Epithelial cell of alveolus of lung (primary cell): ENCODE results near the gene SLC12A9. TPM values are rescaled to one million over a fixed set of nuclear protein-coding genes. Genes with fewer than 3 reads are reported as not detected.

Experiments
- total RNA-seq: library from RNA; depleted of rRNA; stranded (reverse); fragments of >200 nt; gene quantifications from 2 replicates; pipeline ENCODE4 v1.2.1, GENCODE V29; 2015

Gene SLC12A9
- 16.4 and 23.3 TPM in 2 replicates for total RNA-seq

GRCh38 chr7:100852048-100852872, at the start of gene SLC12A9:
Gene SLC12A9, plus strand, starts transcription at chr7:100852713. Its CDS starts 1,485 bp downstream, at chr7:100854198.

GRCh38 chr7:100827330-100828226, 24.9 kb upstream of the SLC12A9 start, which contains the start of gene EPHB4:
Gene EPHB4, minus strand, starts transcription at chr7:100827523. Its CDS starts 493 bp downstream, at chr7:100827030.

GRCh38 chr7:100867040-100867775, 14.7 kb downstream of the SLC12A9 start, which contains the start of gene TRIP6:
Gene TRIP6, plus strand, starts transcription at chr7:100867387. Its CDS starts 111 bp downstream, at chr7:100867498.

GRCh38 chr7:100874577-100875355, 22.3 kb downstream of the SLC12A9 start, which contains the start of gene SRRT:
Gene SRRT, plus strand, starts transcription at chr7:100875103. Its CDS starts 488 bp downstream, at chr7:100875591.

GRCh38 chr7:100888988-100889750, 36.7 kb downstream of the SLC12A9 start, which contains the start of gene UFSP1:
Gene UFSP1, minus strand, starts transcription at chr7:100889715. Its CDS starts 444 bp downstream, at chr7:100889271.

GRCh38 chr7:100895701-100895955, 43.1 kb downstream of the SLC12A9 start, which contains the start of gene ACHE:
Gene ACHE, minus strand, starts transcription at chr7:100895888. Its CDS starts 1,656 bp downstream, at chr7:100894232.

Other genes starting within 250 kb of the SLC12A9 start
- 18.2 and 23.9 TPM in 2 replicates for gene MOSPD3, start 240.2 kb upstream of the SLC12A9 start, total RNA-seq
- 0.64 and 1.6 TPM in 2 replicates for gene TFR2, start 211.2 kb upstream of the SLC12A9 start, total RNA-seq
- not detected in 2 replicates for gene ACTL6B, start 196.3 kb upstream of the SLC12A9 start, total RNA-seq
- 283 and 312 TPM in 2 replicates for gene GNB2, start 179.0 kb upstream of the SLC12A9 start, total RNA-seq
- 7.9 and 20.5 TPM in 2 replicates for gene GIGYF1, start 158.5 kb upstream of the SLC12A9 start, total RNA-seq
- 29.5 and 44.6 TPM in 2 replicates for gene POP7, start 146.6 kb upstream of the SLC12A9 start, total RNA-seq
- 0.48 TPM in 1 of 2 replicates, not detected in the other for gene EPO, start 132.2 kb upstream of the SLC12A9 start, total RNA-seq
- gene ZAN, start 119.1 kb upstream of the SLC12A9 start, total RNA-seq, result not detected in 2 replicates
- gene EPHB4, start 25.2 kb upstream of the SLC12A9 start, total RNA-seq, result 48.5 and 62.8 TPM in 2 replicates
- 103 and 127 TPM in 2 replicates for gene TRIP6, start 14.7 kb downstream of the SLC12A9 start, total RNA-seq
- gene SRRT, start 22.4 kb downstream of the SLC12A9 start, total RNA-seq, result 68.9 and 79.0 TPM in 2 replicates
- gene UFSP1, start 37.0 kb downstream of the SLC12A9 start, total RNA-seq, result 3.5 and 9.4 TPM in 2 replicates
- gene ACHE, start 43.2 kb downstream of the SLC12A9 start, total RNA-seq, result 1.7 and 3.7 TPM in 2 replicates
- not detected in 2 replicates for gene MUC3A, start 96.8 kb downstream of the SLC12A9 start, total RNA-seq
- 3.0 TPM in 1 of 2 replicates, not detected in the other for gene MUC12, start 116.9 kb downstream of the SLC12A9 start, total RNA-seq
- not detected in 2 replicates for gene MUC17, start 167.4 kb downstream of the SLC12A9 start, total RNA-seq
- gene TRIM56, start 232.8 kb downstream of the SLC12A9 start, total RNA-seq, result 9.2 and 20.6 TPM in 2 replicates